ENCODE data around the gene ADAM8. TPM values are rescaled to one million over a fixed set of nuclear protein-coding genes. Genes with fewer than 3 reads are reported as not detected.

ADAM8 gene
- total RNA-seq, 1 donor = 0.36 TPM

- no peak overlapping the region for H3K4me3 ChIP-seq (ENCODE audit: low read depth, low read length)
- no peak for DNase-seq (ENCODE audit: low read depth)
- no peak for TF ChIP-seq CTCF (IDR thresholded peaks at IDR 0.05; ENCODE audit: insufficient read depth, low read length)
Observed at GRCh38 chr10:133282846-133283390, 6.2 kb upstream of the ADAM8 start.

- H3K4me3 ChIP-seq (ENCODE audit: low read depth, low read length) = no peak overlapping the region
- DNase-seq (ENCODE audit: low read depth) = no peak
- no peak for TF ChIP-seq CTCF (IDR thresholded peaks at IDR 0.05; ENCODE audit: insufficient read depth, low read length)
Observed at GRCh38 chr10:133281628-133282372, 5.1 kb upstream of the ADAM8 start.

GRCh38 chr10:133281084-133281483, 4.4 kb upstream of the ADAM8 start:
- DNase-seq (ENCODE audit: low read depth) = no peak
- H3K4me3 ChIP-seq (ENCODE audit: low read depth, low read length) = no peak overlapping the region
- no peak for TF ChIP-seq CTCF (IDR thresholded peaks at IDR 0.05; ENCODE audit: insufficient read depth, low read length)

- TF ChIP-seq CTCF (IDR thresholded peaks at IDR 0.05; ENCODE audit: insufficient read depth, low read length) = no peak
- DNase-seq (ENCODE audit: low read depth) = no peak
Observed at GRCh38 chr10:133280391-133281059, 3.9 kb upstream of the ADAM8 start.

GRCh38 chr10:133279326-133280226, 2.9 kb upstream of the ADAM8 start:
- DNase-seq (ENCODE audit: low read depth) = no peak
- H3K4me3 ChIP-seq (ENCODE audit: low read depth, low read length) = no peak overlapping the region
- TF ChIP-seq CTCF (IDR thresholded peaks at IDR 0.05; ENCODE audit: insufficient read depth, low read length) = no peak

More at GRCh38 chr10:133280391-133281059, 3.9 kb upstream of the ADAM8 start:
- H3K4me3 ChIP-seq (ENCODE audit: low read depth, low read length) = no peak overlapping the region

GRCh38 chr10:133278577-133279265, 2.1 kb upstream of the ADAM8 start:
- DNase-seq (ENCODE audit: low read depth) = no peak
- no peak for TF ChIP-seq CTCF (IDR thresholded peaks at IDR 0.05; ENCODE audit: insufficient read depth, low read length)
- no peak overlapping the region for H3K4me3 ChIP-seq (ENCODE audit: low read depth, low read length)

Measured in fibroblast of the aortic adventitia (primary cell).